Right cardiac atrium (tissue), 5 donors: ENCODE results near the gene SPPL2B. TPM values are rescaled to one million over a fixed set of nuclear protein-coding genes. Genes with fewer than 3 reads are reported as not detected.

Source experiments
- ATAC-seq, 2 donors: fragments of 200-7000 bp; cut with Tn5 transposase; one replicate each; pipeline versions ENCODE4 v1.8.0 to v1.9.1; 2020; ENCODE audit warnings: moderate library complexity in 2 of 2, mild to moderate bottlenecking in 1 of 2
- DNase-seq, 3 donors: peaks; one replicate each; pipeline ENCODE4 v3.0.0-alpha.2; 2020
- H3K27ac ChIP-seq: one replicate; pipeline ENCODE4 v1.5.1; 2013; ENCODE audit warnings: mild to moderate bottlenecking, low read length, control low read depth, moderate library complexity
- H3K27me3 ChIP-seq: one replicate; pipeline ENCODE4 v1.6.1; 2013; ENCODE audit not compliant: control insufficient read depth, insufficient read depth
- H3K4me1 ChIP-seq: one replicate; pipeline ENCODE4 v1.6.1; 2013; ENCODE audit warnings: low read length; ENCODE audit not compliant: control insufficient read depth, insufficient read depth
- H3K4me3 ChIP-seq: one replicate; pipeline ENCODE4 v1.5.1; 2013; ENCODE audit warnings: low read length, control low read depth
- H3K9me3 ChIP-seq: one replicate; pipeline ENCODE4 v1.6.1; 2013; ENCODE audit warnings: low read length; ENCODE audit not compliant: control insufficient read depth
- WGBS: extraction: QIAGEN DNeasy Blood & Tissue Kit; methylation state at CpG from one replicate; pipeline ENCODE4 v1.1.7; 2013; 5-methylcytosine and 5-hydroxymethylcytosine counted together
- intact Hi-C, 4 donors: fragments of 100-400 bp; cut with DNase I; formaldehyde crosslinking; loops; one replicate each; pipeline versions ENCODE4 v1.11.0 to v1.14.0; 2022 to 2023
- polyA plus RNA-seq: library from polyadenylated mRNA; stranded (reverse); fragments of 200-250 nt; gene quantifications from one replicate; pipeline ENCODE4 v1.2.3, GENCODE V29; 2013
- total RNA-seq, 4 donors: library from RNA; stranded (reverse); fragmentation: NEBNext Ultra II Directional; extraction: Animal tissue kit (Norgen Biotek cat#: 25700); gene quantifications; one replicate each; pipeline ENCODE4 v1.2.1, GENCODE V29; 2021
- donor health status: healthy with polysubstance abuse.
- donor health status: DM: no; HTN: yes; CAD: no.
- donor health status: DM: no; HTN: no; CAD: no.
- donor health status: DM: no; HTN: yes; CAD: no; lungs with severe emphysema.
- donor health status: DM: yes; HTN: yes; CAD: no.

Gene SPPL2B
- total and polyA plus RNA-seq, 5 donors = 27.1 to 40.2 (median 31.7) TPM

DNA sequence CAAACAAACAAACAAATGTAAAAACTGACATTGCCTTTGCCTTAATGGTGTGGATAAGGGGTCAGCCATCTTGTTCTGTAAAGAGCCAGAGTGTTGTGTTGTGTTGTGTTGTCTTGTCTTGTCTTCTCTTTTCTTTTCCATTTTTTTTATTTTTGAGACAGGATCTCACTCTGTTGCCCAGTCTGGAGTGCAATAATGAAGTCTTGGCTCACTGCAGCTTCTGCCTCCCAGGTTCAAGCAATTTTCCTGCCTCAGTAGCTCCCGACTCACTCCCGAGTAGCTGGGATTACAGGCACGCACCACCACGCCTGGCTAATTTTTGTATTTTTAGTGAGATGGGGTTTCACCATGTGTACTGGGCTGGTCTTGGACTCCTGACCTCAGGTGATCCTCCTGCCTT lies 71.1 kb downstream of the SPPL2B start:
- ATAC-seq (no peak), DNase-seq (no peak)
- 93% methylated on average over 4 of the region's 4 CpGs for WGBS
- Histone ChIP-seq H3K27me3 (no peaks in the 10 kb centered on the region), H3K4me3 (no peak overlapping the region), H3K4me1 (no peaks in the 10 kb centered on the region), H3K27ac (no peak overlapping the region), H3K9me3 (no peaks in the 10 kb centered on the region)
- intact Hi-C loops = loop anchor here in 1 of 4 donors (10.0 kb wide), 1 partner anchor 115 kb away; the partner anchor contains the start of gene PEAK3

Other genes starting within 250 kb of the SPPL2B start
- gene MOB3A, start 232.4 kb upstream of the SPPL2B start, total RNA-seq = 10 to 100 TPM; 20.9 to 27.0 (median 21.8) TPM
- 9.5 TPM for gene MOB3A, start 232.4 kb upstream of the SPPL2B start, polyA plus RNA-seq
- gene IZUMO4, start 231.8 kb upstream of the SPPL2B start, total RNA-seq = 1 to 10 TPM; 1.1 to 3.3 (median 2.3) TPM
- 2.7 TPM for gene IZUMO4, start 231.8 kb upstream of the SPPL2B start, polyA plus RNA-seq
- gene AP3D1, start 177.1 kb upstream of the SPPL2B start, total RNA-seq = 100 to 1,000 TPM in 2 of 4 donors, 10 to 100 TPM in 2; 82.7 to 145 (median 92.9) TPM
- 87.3 TPM for gene AP3D1, start 177.1 kb upstream of the SPPL2B start, polyA plus RNA-seq
- 10 to 100 TPM; 12.3 to 17.1 (median 13.4) TPM for gene DOT1L, start 164.8 kb upstream of the SPPL2B start, total RNA-seq
- gene DOT1L, start 164.8 kb upstream of the SPPL2B start, polyA plus RNA-seq = 6.0 TPM
- gene PLEKHJ1, start 92.4 kb upstream of the SPPL2B start, total RNA-seq = 10 to 100 TPM; 39.9 to 51.8 (median 45.8) TPM
- gene PLEKHJ1, start 92.4 kb upstream of the SPPL2B start, polyA plus RNA-seq = 65.2 TPM
- gene SF3A2, start 91.9 kb upstream of the SPPL2B start, total RNA-seq = 10 to 100 TPM; 30.0 to 34.9 (median 33.1) TPM
- gene SF3A2, start 91.9 kb upstream of the SPPL2B start, polyA plus RNA-seq = 26.4 TPM
- 1 to 10 TPM in 2 of 4 donors, under 1 TPM in 2; 0.31 to 1.6 (median 1.1) TPM for gene AMH, start 79.4 kb upstream of the SPPL2B start, total RNA-seq
- gene AMH, start 79.4 kb upstream of the SPPL2B start, polyA plus RNA-seq = 0.36 TPM
- gene JSRP1, start 72.3 kb upstream of the SPPL2B start, total RNA-seq = not detected
- 0.75 TPM for gene JSRP1, start 72.3 kb upstream of the SPPL2B start, polyA plus RNA-seq
- 1 to 10 TPM; 1.0 to 3.1 (median 1.7) TPM for gene PEAK3, start 46.5 kb upstream of the SPPL2B start, total RNA-seq
- 0.84 TPM for gene PEAK3, start 46.5 kb upstream of the SPPL2B start, polyA plus RNA-seq
- not detected for gene LINGO3, start 20.5 kb upstream of the SPPL2B start, total RNA-seq
- not detected for gene LINGO3, start 20.5 kb upstream of the SPPL2B start, polyA plus RNA-seq
- gene LSM7, start 98 bp upstream of the SPPL2B start, total RNA-seq = 10 to 100 TPM; 33.0 to 49.9 (median 41.4) TPM
- 123 TPM for gene LSM7, start 98 bp upstream of the SPPL2B start, polyA plus RNA-seq
- under 1 TPM in 2 of 4 donors, not detected in 2; 0.09 to 0.12 TPM for gene TMPRSS9, start 31.6 kb downstream of the SPPL2B start, total RNA-seq
- gene TMPRSS9, start 31.6 kb downstream of the SPPL2B start, polyA plus RNA-seq = not detected
- 10 to 100 TPM; 73.9 to 91.2 (median 81.2) TPM for gene TIMM13, start 98.9 kb downstream of the SPPL2B start, total RNA-seq
- gene TIMM13, start 98.9 kb downstream of the SPPL2B start, polyA plus RNA-seq = 69.6 TPM
- gene LMNB2, start 128.3 kb downstream of the SPPL2B start, total RNA-seq = 10 to 100 TPM in 3 of 4 donors, 1 to 10 TPM in 1; 9.6 to 21.6 (median 14.9) TPM
- gene LMNB2, start 128.3 kb downstream of the SPPL2B start, polyA plus RNA-seq = 12.1 TPM
- 100 to 1,000 TPM in 2 of 4 donors, 10 to 100 TPM in 2; 52.4 to 205 (median 78.9) TPM for gene GADD45B, start 147.4 kb downstream of the SPPL2B start, total RNA-seq
- gene GADD45B, start 147.4 kb downstream of the SPPL2B start, polyA plus RNA-seq = 195 TPM